ENCODE measurements around the gene DNAJC6.
"Not testable (repeated sequence)": the region's sequence is repeated elsewhere in the genome, so short reads cannot be mapped to it uniquely, and the experiment has no call there.

Gene DNAJC6

GRCh38 chr1:65355031-65355712 is 45.8 kb downstream of the DNAJC6 start:
- DNase-seq (ENCODE audit: low read depth in 2 of 2) = no peak

GRCh38 chr1:65357291-65357960 is 48.1 kb downstream of the DNAJC6 start:
- no peak for DNase-seq (ENCODE audit: low read depth in 2 of 2)

- no peak for DNase-seq (ENCODE audit: low read depth in 2 of 2)
Observed at GRCh38 chr1:65359888-65360287, 50.5 kb downstream of the DNAJC6 start.

- DNase-seq (ENCODE audit: low read depth in 2 of 2) = no peak
Observed at GRCh38 chr1:65360648-65361047, 51.3 kb downstream of the DNAJC6 start.

- DNase-seq (ENCODE audit: low read depth in 2 of 2) = no peak
Observed at GRCh38 chr1:65362545-65362944, 53.2 kb downstream of the DNAJC6 start.

GRCh38 chr1:65363484-65363883 is 54.1 kb downstream of the DNAJC6 start:
- DNase-seq (ENCODE audit: low read depth in 2 of 2) = no peak

- no peak for DNase-seq (ENCODE audit: low read depth in 2 of 2)
Observed at GRCh38 chr1:65368403-65368802, 59.1 kb downstream of the DNAJC6 start.

GRCh38 chr1:65371544-65371943 is 62.2 kb downstream of the DNAJC6 start:
- no peak for DNase-seq (ENCODE audit: low read depth in 2 of 2)

GRCh38 chr1:65372557-65372956 is 63.2 kb downstream of the DNAJC6 start:
- DNase-seq (ENCODE audit: low read depth in 2 of 2) = no peak

- DNase-seq (ENCODE audit: low read depth in 2 of 2) = no peak
Observed at GRCh38 chr1:65377496-65378246, 68.3 kb downstream of the DNAJC6 start.

- DNase-seq (ENCODE audit: low read depth in 2 of 2) = no peak
Observed at GRCh38 chr1:65378247-65378946, 69.1 kb downstream of the DNAJC6 start.

- DNase-seq (ENCODE audit: low read depth in 2 of 2) = not testable (repeated sequence)
Observed at GRCh38 chr1:65384426-65384825, 75.1 kb downstream of the DNAJC6 start.

GRCh38 chr1:65386439-65386838 is 77.1 kb downstream of the DNAJC6 start:
- no peak for DNase-seq (ENCODE audit: low read depth in 2 of 2)

GRCh38 chr1:65387821-65388220 is 78.5 kb downstream of the DNAJC6 start:
- no peak for DNase-seq (ENCODE audit: low read depth in 2 of 2)

- no peak for DNase-seq (ENCODE audit: low read depth in 2 of 2)
Observed at GRCh38 chr1:65388908-65389695, 79.8 kb downstream of the DNAJC6 start.

- DNase-seq (ENCODE audit: low read depth in 2 of 2) = no peak
Observed at GRCh38 chr1:65392497-65392896, 83.2 kb downstream of the DNAJC6 start.

GRCh38 chr1:65393347-65393746 is 84.0 kb downstream of the DNAJC6 start:
- peak; percentile 5 to 27 for DNase-seq (ENCODE audit: low read depth in 2 of 2)

- DNase-seq (ENCODE audit: low read depth in 2 of 2) = no peak
Observed at GRCh38 chr1:65393928-65394327, 84.6 kb downstream of the DNAJC6 start.

- no peak for DNase-seq (ENCODE audit: low read depth in 2 of 2)
Observed at GRCh38 chr1:65395887-65396612, 86.7 kb downstream of the DNAJC6 start.

GRCh38 chr1:65398083-65398482 is 88.7 kb downstream of the DNAJC6 start:
- no peak for DNase-seq (ENCODE audit: low read depth in 2 of 2)

- DNase-seq (ENCODE audit: low read depth in 2 of 2) = no peak
Observed at GRCh38 chr1:65399003-65399402, 89.7 kb downstream of the DNAJC6 start.
